DMS 273 (cell line): ENCODE measurements around the gene GMDS.

ENCODE experiments used
- DNase-seq: peaks from one replicate; lab custom pipeline; 2025; ENCODE audit not compliant: unreplicated experiment; lab: John Stamatoyannopoulos, UW

The GMDS gene

DNA sequence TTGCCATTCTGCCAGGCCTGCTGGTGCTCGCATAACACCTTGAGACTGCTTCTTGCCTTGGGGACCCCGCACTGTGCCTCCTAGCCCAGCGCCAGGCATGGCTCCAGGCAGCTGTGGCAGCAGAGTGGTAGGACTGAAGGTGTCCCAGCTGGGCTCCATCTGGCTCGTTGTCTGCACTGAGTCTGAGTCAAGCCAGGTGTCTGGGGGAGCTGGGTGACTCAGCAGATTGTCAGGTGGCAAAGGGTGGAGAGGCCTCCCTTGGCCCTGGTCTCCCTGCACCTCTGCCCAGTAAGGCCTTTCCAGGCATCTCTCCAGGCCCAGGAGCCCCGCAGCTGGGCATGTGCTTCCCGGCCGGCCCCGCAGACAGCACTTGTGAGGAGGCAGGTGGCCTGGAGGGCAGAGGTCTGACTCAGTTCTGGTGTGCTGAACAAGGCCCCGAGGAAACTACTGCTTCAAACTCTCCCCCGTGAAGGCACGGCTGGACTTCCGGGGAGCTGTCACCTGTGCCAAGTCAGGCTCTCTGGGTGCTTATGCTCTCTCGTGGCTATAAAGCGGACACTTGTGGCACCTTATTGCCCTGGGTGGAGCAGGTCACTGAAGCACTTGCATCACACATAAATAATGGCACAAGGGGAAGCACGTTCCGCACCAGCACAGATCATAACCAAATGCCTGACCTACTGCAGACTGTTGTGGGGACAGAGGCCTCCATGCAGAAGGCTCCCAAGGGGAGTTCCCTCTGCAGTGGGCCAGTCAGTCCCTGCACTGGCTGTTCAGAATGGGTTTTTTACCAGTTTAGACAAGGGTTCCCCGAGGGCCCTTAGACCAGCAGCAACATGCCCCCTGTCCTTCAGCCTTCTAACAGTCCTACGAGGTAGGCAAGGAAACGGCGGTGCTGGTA is 608.2 kb downstream of the GMDS start:
- DNase-seq, result peak; percentile 85

DNA sequence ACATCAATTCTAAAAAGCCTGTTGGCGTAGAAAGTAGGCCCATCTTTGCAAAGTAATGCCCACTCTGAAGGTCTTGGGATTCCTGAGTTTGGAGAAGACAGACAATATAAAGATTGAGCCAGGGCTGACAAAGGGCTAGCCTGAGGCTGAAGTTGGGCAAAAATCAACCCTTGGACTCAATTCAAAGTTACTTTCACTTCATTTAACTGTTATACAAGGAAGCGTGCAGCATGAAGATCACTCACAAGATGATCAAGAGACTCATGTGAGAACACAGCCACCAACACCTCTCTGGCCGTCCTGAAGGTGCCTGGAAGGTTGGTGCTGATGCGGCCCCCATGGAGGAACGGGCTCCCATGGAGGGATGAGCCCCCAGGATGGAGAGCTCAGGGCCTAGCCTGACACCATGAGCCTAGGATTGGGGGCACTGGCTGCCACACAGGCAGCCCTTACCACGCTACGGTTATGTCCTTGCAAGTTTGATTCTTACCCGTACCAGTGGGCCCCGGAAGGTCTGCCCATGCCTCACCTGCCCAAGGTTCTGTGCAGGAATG is 609.1 kb downstream of the GMDS start:
- DNase-seq, result no peak

DNA sequence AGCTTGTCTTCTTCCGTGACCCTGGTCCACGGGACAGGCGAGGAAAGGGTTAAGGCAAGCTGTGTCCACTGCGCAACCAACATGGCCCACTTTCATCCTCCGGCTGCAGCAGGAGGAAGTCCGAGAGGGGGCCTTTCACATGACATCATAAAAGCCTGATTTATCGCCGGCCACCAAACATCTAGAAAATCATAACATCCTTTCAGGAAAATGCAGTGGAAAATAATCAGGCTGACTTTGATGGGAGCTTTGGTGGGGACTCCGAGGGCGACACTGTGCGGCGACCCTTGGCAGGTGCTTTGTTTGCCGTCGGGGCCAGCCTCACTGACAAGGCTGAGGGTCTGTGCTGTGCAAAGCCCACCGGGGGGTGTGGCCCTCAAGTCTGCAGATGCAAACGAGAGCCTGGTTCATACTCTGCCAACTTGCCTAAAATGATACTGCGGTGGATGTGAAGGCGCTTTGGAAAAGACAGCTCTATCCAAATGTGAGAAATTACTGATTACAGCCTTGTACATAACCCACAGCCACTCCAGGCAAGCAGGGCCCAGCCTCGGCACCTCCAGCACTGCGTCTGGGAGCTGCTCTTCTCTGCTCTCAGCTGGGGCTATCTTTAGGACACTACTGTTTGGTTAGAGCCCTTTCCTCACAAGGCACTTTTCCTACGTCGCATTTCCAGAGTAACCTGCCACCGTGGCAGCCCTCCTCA is 609.9 kb downstream of the GMDS start:
- DNase-seq, result no peak

DNA sequence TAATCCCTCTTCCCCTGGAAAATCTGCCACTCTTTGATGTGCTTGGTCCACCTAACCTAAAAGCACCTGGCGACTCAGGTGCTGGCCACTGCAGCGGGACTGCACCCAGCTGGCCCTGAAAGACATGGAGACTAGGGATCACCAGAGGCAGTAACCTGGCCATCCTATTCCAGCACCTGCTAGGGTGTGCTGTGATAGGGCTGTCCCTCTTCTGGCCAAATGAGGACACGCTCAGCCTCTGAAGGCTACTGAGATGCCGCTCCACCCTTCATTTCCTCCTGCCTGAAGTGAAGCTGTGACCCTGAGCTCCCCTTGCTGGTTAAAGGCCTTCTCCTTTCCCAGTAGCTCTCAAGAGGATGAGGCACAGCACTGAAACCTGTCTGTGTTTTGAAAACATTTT is 611.3 kb downstream of the GMDS start:
- DNase-seq, result no peak

DNA sequence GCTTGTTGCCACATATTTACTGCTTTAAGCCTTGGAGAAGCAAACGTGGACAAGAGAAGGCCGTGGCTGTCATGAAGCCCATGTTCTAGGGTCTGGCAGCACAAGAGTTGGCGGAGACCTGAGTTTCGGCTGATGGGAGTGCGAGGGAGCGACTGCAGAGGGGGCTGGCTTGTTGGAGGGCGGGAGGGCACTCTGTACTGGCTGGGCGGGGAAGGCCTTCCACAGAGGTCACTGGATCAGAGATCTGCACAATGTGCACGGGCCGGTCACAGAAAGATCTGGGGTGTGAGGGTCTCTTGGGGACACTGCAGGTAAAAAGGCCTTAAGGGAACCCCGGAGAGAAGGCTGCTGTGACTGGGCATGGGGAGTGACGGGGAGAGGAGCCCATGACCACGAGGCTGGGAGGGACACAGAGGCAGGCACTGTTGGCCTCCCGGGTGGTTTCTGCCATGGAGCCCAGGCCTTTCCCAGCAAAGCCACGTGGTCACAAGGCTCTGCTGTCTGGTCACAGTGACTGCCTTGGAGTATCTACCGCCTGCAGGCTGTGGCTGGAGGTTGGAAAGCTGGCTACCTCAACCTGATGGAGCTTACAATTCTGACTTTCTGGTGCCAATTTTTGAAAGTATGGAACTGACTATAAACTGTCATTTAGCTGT is 611.9 kb downstream of the GMDS start:
- DNase-seq, result no peak

DNA sequence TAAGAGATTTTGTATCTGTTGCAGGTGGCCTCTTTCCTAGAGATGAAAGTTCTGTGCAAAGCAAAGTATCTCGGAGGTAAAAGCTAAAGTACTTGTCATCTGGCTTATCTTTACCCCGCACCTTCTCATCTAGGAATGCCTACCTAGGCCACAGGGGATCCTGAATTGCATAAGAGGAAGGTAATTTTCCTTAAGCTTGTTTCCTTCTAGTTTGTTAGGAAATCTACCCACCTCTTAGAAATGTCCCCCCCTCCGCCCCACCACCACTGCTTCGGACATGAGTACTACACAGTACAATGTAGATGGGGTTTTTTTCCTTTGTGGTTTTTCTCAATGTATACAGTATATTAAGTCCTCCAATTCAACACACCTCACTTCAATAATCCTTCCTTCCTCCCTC is 614.2 kb downstream of the GMDS start:
- no peak for DNase-seq

DNA sequence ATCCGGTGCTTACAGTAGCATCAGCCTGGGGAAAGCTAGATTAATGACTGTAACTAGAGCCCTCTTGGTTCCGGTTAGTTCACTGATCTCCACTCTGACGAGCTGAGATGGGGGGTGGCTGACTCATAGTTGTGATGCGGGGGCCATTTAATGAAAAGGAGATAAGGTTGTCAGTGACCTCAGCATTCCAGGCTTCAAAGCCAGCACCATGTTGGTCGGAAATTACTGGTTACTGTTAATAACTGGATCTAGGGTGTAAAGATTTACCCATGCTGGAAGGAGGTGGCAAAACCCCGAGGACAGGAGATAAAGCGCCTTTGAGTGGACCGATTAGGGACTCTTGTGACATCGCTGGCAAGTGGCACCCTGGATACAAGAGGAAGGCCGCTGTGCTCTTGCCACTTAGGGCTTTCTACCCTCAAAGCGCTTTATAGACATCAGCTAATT is 614.6 kb downstream of the GMDS start:
- DNase-seq, result no peak

DNA sequence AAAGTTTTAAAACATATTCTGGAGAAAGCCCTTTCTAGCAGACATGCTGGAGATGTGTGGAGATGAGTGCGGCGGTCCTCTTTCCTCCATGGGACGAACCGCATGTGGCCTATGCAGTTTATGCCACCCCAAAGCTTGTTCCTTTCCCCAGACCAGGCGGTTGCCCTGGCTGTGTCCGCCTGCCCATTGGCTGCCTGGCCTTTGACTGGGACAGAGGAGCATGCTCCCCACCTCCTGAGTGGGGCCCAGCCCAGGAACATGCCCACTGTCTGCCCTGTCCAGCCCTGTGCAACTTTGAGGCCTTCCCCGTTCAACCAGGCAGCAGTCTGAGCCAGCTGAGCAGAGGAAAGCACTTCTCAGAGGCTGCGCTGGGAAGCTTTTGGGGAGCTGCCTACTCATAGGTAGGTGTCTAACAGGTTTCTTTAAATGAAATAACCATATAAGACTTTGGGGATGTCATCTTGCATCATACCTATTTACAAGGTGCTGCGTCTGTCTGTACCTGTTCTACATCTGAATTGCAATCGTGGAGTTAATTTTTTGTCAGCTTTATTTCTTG is 615.1 kb downstream of the GMDS start:
- no peak for DNase-seq

DNA sequence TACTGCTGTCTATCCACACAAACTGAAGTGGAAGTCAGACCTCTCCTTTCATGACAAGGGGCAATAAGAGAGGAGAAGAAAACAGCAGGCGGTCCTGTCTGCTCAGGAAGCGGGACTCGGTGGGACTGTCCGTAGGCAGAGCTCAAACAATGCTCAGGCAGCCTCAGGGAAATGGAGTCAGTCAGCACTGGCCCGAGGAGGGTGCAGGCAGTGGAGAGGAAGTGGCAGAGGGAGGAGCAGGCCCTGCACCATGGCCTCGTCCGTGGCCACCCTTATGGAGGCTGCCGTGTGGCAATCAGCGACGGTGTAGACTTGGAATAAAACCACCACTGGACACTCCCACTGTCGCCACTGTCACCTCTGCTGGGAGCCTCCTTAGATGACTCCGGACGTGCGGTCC is 616.1 kb downstream of the GMDS start:
- no peak for DNase-seq

DNA sequence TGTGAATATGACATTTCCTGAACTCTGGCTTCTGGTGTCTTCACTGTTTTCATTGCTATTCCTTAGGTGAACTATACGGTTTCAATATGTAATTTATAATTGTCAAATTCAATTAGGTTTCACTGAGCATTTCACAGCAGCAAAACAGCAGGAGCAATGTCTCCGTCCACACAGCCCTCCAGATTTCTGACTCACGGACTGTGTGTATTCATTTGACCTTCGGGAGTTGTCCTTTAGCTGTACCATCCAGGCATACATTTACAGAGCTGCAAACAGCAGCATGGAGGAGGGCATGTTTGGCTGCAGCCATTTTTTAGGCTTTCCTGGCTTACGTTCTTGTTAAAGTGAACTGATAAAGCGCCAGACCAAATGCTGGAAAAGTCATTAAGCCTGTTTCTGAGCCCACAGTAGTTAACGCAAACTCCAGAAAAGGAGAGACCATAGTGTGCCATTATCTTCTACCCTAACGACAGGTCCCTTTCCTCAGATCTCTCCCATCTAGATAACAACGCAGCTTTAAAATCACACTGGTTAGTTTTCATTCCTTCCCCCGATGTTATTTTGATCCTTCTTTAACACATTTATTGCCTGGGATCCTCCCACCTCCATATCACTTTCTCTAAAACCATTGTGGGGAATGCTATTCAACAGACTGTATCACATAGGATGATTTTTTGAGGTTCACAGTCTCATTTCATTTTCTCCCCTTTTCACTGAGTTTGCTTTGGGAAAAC is 617.4 kb downstream of the GMDS start:
- no peak for DNase-seq

DNA sequence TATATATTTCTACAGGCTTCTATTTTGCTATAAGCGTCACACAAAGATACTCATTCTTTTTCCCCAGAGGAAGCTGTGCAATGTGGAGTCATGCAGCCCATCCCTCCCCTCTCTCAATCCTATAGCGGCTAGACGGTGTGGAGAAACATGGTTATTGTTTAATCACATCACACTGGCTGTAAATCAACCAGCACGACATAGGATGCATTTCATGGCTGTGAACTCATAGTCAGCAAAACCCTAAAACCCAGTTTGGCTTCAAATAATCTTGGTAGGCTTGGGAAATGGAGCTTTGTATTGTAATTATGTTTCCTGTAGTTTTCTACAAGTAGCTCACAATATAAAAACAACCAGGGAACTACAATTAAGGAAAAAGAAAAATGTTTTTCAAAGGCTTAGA is 618.9 kb downstream of the GMDS start:
- DNase-seq, result no peak

DNA sequence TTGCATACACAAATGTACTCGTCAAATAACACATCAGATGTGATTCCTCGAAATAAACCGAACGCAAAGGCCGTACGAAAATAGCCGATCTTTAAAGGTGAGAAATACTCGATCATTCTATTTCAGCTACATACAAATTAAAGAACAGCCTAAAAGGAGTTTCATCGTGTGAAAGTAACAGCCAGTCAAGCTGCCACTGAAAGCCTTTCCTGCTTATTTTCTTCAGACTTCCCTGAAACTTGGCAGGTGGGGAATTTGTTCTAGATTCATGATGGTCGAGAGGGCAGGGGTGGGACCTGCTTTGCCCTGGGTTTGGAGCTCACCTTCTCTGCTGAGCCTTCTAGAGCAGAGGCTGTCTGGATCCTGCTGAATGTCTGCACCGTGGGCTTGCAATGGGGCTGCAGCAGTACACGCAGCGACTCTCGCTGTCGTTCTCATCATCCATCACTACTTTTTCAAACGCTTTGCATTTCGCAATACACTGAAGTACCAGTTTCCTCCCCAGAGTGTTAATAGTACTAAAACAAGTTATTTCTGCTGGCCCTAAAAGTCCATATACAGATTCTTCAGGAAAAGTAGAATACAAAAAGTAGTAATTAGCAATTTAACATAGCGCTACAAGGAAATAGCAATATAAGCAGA is 619.5 kb downstream of the GMDS start:
- no peak for DNase-seq

DNA sequence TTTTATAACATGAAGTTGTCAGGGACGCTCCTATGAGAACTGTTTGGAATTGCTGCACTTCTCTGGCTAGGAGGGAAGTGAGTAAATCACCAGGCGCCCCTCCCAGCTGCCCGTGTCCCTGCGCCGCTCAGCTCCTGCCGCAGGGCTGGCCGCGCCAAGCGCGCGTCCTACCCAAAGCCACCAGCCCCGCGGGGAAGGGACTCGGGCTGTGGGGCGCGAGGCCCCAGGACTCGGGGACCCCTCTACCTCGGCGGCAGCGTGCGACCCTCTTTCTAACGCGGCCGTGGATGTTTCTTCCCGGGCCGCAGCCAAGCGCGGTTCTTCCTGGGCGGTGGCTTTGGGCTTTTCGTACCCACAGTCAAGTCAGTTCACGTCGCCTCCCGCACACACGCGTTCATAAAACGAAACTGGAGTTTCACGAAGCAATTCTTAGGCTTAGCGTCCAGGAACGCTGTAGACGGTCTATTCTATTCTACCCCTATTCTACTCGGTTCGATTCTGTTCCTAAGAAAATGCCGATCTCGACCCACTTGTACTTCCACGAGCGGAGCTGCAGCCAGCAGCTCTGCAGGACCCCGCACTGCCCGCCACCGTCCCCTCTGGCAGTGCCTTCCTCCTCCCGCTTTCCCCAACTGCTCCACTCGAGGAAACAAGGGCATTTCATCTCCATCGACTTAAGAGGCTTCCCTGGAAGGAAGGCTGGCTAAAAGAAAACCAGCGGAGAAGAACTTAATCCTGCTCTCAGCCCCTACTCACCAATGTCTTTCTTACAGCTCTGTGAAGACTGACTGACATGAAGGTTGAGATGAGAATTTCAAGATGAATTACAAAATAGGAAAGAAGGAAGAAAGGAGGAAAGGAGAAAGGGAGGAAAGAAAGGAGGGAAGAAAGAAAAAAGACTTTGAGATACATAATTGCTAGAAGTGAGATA is 620.3 kb downstream of the GMDS start:
- DNase-seq, result no peak

DNA sequence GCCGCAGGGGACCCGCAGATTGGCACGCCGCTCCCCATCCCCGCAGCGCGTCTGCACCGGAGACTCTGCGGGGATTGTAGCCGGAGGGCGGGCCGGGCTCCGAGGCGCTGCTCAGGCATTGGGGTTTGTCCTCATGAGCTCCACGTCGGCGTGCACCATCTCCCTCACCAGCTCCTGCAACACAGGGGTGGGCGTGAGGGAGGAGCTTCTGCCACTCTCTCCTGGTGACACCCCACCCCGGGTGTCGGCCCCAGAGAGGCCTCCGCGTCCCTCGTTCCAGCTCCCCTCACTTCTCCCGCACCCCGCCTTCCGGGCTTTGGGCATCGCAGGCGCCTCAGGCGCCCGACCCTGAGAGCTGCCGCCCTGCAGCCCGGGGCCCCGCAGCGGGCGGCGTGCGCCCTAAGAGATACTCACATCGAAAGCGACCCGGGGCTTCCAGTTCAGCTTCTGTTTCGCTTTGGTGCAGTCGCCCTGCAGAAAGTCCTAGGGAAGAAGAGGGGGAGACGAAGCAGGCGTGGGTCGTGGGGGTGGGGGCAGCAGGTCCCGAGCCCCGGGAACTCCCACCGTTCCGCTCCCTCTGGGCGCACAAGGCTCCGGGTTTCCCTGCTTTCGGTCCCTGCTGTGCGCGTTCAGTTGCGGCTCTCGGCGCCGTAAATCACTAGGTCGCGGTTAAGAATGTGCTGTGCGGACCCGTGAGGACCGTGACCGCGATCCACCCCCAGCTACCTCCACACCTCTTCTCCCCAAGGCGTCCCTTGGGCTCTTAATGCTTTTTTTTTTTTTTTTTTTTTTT is 621.2 kb downstream of the GMDS start:
- no peak for DNase-seq

DNA sequence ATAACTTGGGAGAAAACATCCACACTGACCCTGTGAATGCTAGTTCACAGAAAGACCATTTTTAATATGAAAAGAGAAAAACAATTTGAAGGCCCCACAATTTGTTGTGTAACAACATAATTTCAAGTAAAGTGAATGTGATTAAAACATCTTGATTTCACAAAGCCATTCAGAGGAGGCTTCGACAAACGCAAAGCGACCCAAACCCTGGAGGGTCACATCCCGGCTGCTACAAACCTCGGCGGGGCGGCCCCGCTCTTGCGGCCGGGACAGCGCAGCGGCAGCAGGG is 621.7 kb downstream of the GMDS start:
- DNase-seq, result no peak

DNA sequence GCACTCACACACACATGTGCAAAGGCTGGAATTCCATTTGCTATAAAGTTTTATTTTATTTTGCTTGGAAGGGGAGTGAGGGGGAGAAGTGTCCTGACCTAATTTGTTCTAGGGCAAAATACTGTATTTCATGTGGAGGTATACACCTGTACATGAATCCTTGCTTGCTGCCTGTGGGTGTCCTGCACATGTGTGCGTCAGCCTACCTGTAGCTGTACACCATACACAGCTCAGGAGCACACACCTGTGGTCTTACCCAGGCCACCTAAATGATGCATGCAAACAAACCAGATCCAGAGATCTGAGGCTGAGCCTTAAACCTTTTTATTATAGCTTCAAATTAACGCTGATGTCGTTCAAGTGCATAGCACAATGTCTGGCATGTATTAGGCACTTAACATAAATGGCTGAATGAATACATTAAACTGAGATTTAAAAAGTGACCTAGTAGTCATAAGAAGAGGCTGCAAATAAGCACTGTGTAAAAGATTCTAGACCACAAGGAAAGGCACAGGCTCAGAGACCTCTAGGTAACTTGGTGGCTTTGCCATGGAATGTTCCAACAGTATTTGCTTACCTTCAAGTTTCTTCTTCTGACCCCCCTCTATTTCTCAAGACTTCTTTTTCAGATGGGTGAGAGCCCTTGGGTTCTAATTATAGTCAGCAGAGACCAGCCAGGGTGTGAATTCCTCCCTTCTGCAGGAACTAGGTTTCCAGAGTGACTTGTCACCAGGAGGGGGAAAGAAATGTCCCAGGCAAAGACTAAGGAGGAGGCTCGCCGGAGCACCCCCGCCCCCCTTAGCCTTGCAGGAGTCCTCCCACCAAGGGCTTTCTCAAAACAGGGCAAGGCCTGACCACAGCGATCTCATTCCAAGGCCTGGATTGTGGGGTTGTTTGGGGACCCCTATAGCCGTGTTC is 622.3 kb downstream of the GMDS start:
- no peak for DNase-seq

DNA sequence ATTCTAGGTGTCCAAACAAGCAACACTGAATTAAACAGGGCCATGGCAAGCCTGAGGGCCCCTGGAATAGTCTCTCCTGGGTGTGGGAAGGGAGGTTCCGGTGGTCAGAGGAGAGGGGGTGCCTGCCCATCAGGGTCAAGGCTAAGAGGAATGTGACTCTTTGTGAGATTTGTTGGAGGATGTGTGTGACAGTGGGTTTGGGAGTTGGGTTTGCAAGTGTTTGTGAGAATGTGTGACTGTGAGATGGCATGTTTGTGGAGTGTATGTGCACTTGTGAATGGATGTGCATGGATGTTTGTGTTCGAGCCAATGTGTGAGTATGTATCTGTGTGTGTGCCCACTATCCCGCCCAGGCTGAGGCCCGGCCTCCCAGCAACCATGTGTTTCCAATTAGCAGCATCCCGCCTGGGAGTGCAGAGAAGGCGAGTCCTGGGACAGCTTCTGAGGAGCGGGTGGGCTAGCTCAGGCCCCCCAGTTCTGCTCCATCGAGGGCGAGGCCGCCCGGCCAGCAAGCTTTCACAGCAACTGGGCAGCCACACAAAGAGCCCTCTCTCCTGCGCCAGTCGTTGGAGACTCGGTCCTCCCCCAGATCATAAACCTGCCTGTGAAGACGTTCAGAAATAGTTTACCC is 623.1 kb downstream of the GMDS start:
- no peak for DNase-seq
